Smooth muscle cell (in vitro differentiated cells): ENCODE results near the gene ARMC3. TPM values are rescaled to one million over a fixed set of nuclear protein-coding genes. Genes with fewer than 3 reads are reported as not detected.

Experiments
- DNase-seq: peaks from one replicate; lab custom pipeline; 2025; ENCODE audit not compliant: unreplicated experiment; lab: John Stamatoyannopoulos, UW
- H2AFZ ChIP-seq: fragments of 200-600 bp; sonication (generic); 2 replicates; pipeline ENCODE4 v1.6.0; 2016; ENCODE audit warnings: antibody characterized with exemption, low read depth, mild to moderate bottlenecking
- H3F3A ChIP-seq: fragments of 200-600 bp; sonication (generic); 2 replicates; pipeline ENCODE4 v1.6.0; 2017; ENCODE audit warnings: antibody characterized with exemption, low read depth
- H3K27ac ChIP-seq: fragments of 200-600 bp; sonication (generic); 2 replicates; pipeline ENCODE4 v1.5.1; 2016; ENCODE audit warnings: low read depth, mild to moderate bottlenecking
- H3K27me3 ChIP-seq: fragments of 200-600 bp; sonication (generic); 2 replicates; pipeline ENCODE4 v1.6.1; 2016; ENCODE audit warnings: low read depth, mild to moderate bottlenecking
- H3K36me3 ChIP-seq: fragments of 200-600 bp; sonication (generic); 2 replicates; pipeline ENCODE4 v1.5.1; 2016; ENCODE audit warnings: low read depth
- H3K4me1 ChIP-seq: fragments of 200-600 bp; sonication (generic); 2 replicates; pipeline ENCODE4 v1.5.1; 2016; ENCODE audit warnings: low read depth
- H3K4me2 ChIP-seq: fragments of 200-600 bp; sonication (generic); 2 replicates; pipeline ENCODE4 v1.6.0; 2016; ENCODE audit warnings: mild to moderate bottlenecking
- H3K4me3 ChIP-seq: fragments of 200-600 bp; sonication (generic); 2 replicates; pipeline ENCODE4 v1.5.1; 2016; ENCODE audit warnings: mild to moderate bottlenecking
- H3K79me2 ChIP-seq: fragments of 200-600 bp; sonication (generic); 2 replicates; pipeline ENCODE4 v1.6.0; 2016; ENCODE audit warnings: low read depth, mild to moderate bottlenecking
- H3K9ac ChIP-seq: fragments of 200-600 bp; sonication (generic); 2 replicates; pipeline ENCODE4 v1.6.0; 2016; ENCODE audit warnings: low read depth
- H3K9me3 ChIP-seq: fragments of 200-600 bp; sonication (generic); replicated peaks from 2 replicates; pipeline ENCODE4 v1.5.1; 2016; ENCODE audit warnings: low read depth
- H4K20me1 ChIP-seq: fragments of 200-600 bp; sonication (generic); 2 replicates; pipeline ENCODE4 v1.6.0; 2016; ENCODE audit warnings: low read depth
- CTCF ChIP-seq: fragments of 200-600 bp; sonication (generic); IDR thresholded peaks from 2 replicates; pipeline ENCODE4 v1.5.1; 2017; ENCODE audit warnings: borderline replicate concordance, mild to moderate bottlenecking, antibody characterized with exemption; ENCODE audit not compliant: insufficient read depth, poor library complexity, severe bottlenecking
- WGBS: methylation state at CpG from one replicate; pipeline ENCODE4 v1.1.7; 2016; ENCODE audit warnings: low lambda C conversion rate; 5-methylcytosine and 5-hydroxymethylcytosine counted together
- polyA plus RNA-seq: library from polyadenylated mRNA; unstranded; fragments of >200 nt; fragmentation: Nextera tagmentation; extraction: Ambion mirVana; gene quantifications from 2 replicates; pipeline ENCODE4 v1.2.1, GENCODE V29; 2016
- total RNA-seq: library from RNA; depleted of rRNA; stranded (reverse); fragments of >200 nt; gene quantifications from 2 replicates; pipeline ENCODE4 v1.2.3, GENCODE V29; 2014

Gene ARMC3
- total and polyA plus RNA-seq, 2 experiments from 2014 or later, result 0.46 TPM; not detected in 1

- Histone ChIP-seq H3F3A (no peaks in the 10 kb centered on the region), H3K4me2 (peak overlapping the region; percentile 3), H3K9ac (no peak overlapping the region), H3K4me1 (no peaks in the 10 kb centered on the region), H4K20me1 (no peaks in the 10 kb centered on the region), H3K9me3 (no peaks in the 10 kb centered on the region), H3K27ac (no peak overlapping the region), H3K36me3 (no peaks in the 10 kb centered on the region), H3K79me2 (no peaks in the 10 kb centered on the region), H2AFZ (no peak overlapping the region), H3K4me3 (no peak overlapping the region), H3K27me3 (no peaks in the 10 kb centered on the region)
- TF ChIP-seq CTCF, result no peak
- DNase-seq, result no peak
- 34% methylated on average over 4 of the region's 4 CpGs for WGBS
Observed at GRCh38 chr10:22894714-22895113, 33.1 kb upstream of the ARMC3 start.

GRCh38 chr10:22895252-22895651, 32.6 kb upstream of the ARMC3 start:
- Histone ChIP-seq H4K20me1 (no peaks in the 10 kb centered on the region), H3K4me1 (no peaks in the 10 kb centered on the region), H3K36me3 (no peaks in the 10 kb centered on the region), H3K27me3 (no peaks in the 10 kb centered on the region), H3K27ac (no peak overlapping the region), H2AFZ (no peak overlapping the region), H3F3A (no peaks in the 10 kb centered on the region), H3K4me2 (peak overlapping the region; percentile 3), H3K9me3 (no peaks in the 10 kb centered on the region), H3K4me3 (no peak overlapping the region), H3K79me2 (no peaks in the 10 kb centered on the region), H3K9ac (no peak overlapping the region)
- no peak for TF ChIP-seq CTCF
- 74% methylated on average over 1 of the region's 1 CpG for WGBS
- DNase-seq, result no peak

- Histone ChIP-seq H2AFZ (no peak overlapping the region), H3K27ac (no peak overlapping the region), H3K9me3 (no peaks in the 10 kb centered on the region), H3K27me3 (no peaks in the 10 kb centered on the region), H3K36me3 (no peaks in the 10 kb centered on the region), H3K4me3 (no peak overlapping the region), H3F3A (no peaks in the 10 kb centered on the region), H3K9ac (no peak overlapping the region), H3K4me2 (no peak overlapping the region), H3K79me2 (no peaks in the 10 kb centered on the region), H4K20me1 (no peaks in the 10 kb centered on the region), H3K4me1 (no peaks in the 10 kb centered on the region)
- DNase-seq, result no peak
- TF ChIP-seq CTCF, result no peak
- WGBS, result 45% methylated on average over 4 of the region's 4 CpGs
Observed at GRCh38 chr10:22897371-22897770, 30.5 kb upstream of the ARMC3 start.

GRCh38 chr10:22899307-22899706, 28.5 kb upstream of the ARMC3 start:
- no peak for DNase-seq
- H3K9me3 ChIP-seq, result no peaks in the 10 kb centered on the region
- no peak overlapping the region for H3K4me3 ChIP-seq
- no peak overlapping the region for H2AFZ ChIP-seq
- H3K79me2 ChIP-seq, result no peaks in the 10 kb centered on the region
- H3K9ac ChIP-seq, result no peak overlapping the region
- no peaks in the 10 kb centered on the region for H3K36me3 ChIP-seq
- H3K4me2 ChIP-seq, result no peak overlapping the region
- WGBS, result 71% methylated on average over 2 of the region's 2 CpGs
- no peak overlapping the region for H3K27ac ChIP-seq
- no peaks in the 10 kb centered on the region for H4K20me1 ChIP-seq
- no peaks in the 10 kb centered on the region for H3K27me3 ChIP-seq
- no peaks in the 10 kb centered on the region for H3F3A ChIP-seq
- TF ChIP-seq CTCF, result no peak
- H3K4me1 ChIP-seq, result no peaks in the 10 kb centered on the region
